GM23338 (cell line): ENCODE results near the gene GRIK4. TPM values are rescaled to one million over a fixed set of nuclear protein-coding genes. Genes with fewer than 3 reads are reported as not detected.

ENCODE experiments used
- ATAC-seq: fragments of 200-7000 bp; cut with Tn5 transposase; 3 replicates; pipeline ENCODE4 v1.9.1; 2020
- DNase-seq: peaks from one replicate; pipeline ENCODE4 v3.0.0-alpha.2; 2015; ENCODE audit warnings: low spot score
- H2AFZ ChIP-seq: fragments of 200-600 bp; sonication (generic); 2 replicates; pipeline ENCODE4 v1.8.0; 2016; ENCODE audit warnings: antibody characterized with exemption, mild to moderate bottlenecking, moderate library complexity
- H3F3A ChIP-seq: fragments of 200-600 bp; sonication (generic); replicated peaks from 2 replicates; pipeline ENCODE4 v1.8.0; 2017; ENCODE audit warnings: antibody characterized with exemption, mixed run types, low read depth
- H3K27ac ChIP-seq: fragments of 200-600 bp; sonication (generic); 2 replicates; pipeline ENCODE4 v1.6.1; 2016; ENCODE audit warnings: low read depth
- H3K27me3 ChIP-seq: fragments of 200-600 bp; sonication (generic); 2 replicates; pipeline ENCODE4 v1.8.0; 2016; ENCODE audit warnings: mild to moderate bottlenecking, mixed run types, moderate library complexity; ENCODE audit not compliant: insufficient read depth
- H3K36me3 ChIP-seq: fragments of 200-600 bp; sonication (generic); 2 replicates; pipeline ENCODE4 v1.8.0; 2016; ENCODE audit warnings: mild to moderate bottlenecking; ENCODE audit not compliant: insufficient read depth
- H3K4me1 ChIP-seq: fragments of 200-600 bp; sonication (generic); 2 replicates; pipeline ENCODE4 v1.8.0; 2016; ENCODE audit warnings: mild to moderate bottlenecking, moderate library complexity; ENCODE audit not compliant: insufficient read depth
- H3K4me2 ChIP-seq: fragments of 200-600 bp; sonication (generic); 2 replicates; pipeline ENCODE4 v1.7.1; 2017; ENCODE audit warnings: mixed run types
- H3K4me3 ChIP-seq: fragments of 200-600 bp; sonication (generic); 2 replicates; pipeline ENCODE4 v1.6.1; 2016; ENCODE audit warnings: mixed run types
- H3K79me2 ChIP-seq: fragments of 200-600 bp; sonication (generic); replicated peaks from 2 replicates; pipeline ENCODE4 v1.8.0; 2017; ENCODE audit warnings: mild to moderate bottlenecking; ENCODE audit not compliant: insufficient read depth
- H3K9me2 ChIP-seq: fragments of 200-600 bp; sonication (generic); 2 replicates; pipeline ENCODE4 v1.8.0; 2017; ENCODE audit not compliant: insufficient read depth
- H4K20me1 ChIP-seq: fragments of 200-600 bp; sonication (generic); replicated peaks from 2 replicates; pipeline ENCODE4 v1.8.0; 2017; ENCODE audit warnings: mild to moderate bottlenecking; ENCODE audit not compliant: insufficient read depth
- H3K27ac Mint-ChIP-seq: 2 replicates; pipeline ENCODE4 v1.8.0; 2020; ENCODE audit warnings: inconsistent platforms, mild to moderate bottlenecking, moderate library complexity, mixed read lengths
- H3K27me3 Mint-ChIP-seq: 3 replicates; pipeline ENCODE4 v1.8.0; 2022; ENCODE audit warnings: low read depth, mild to moderate bottlenecking, moderate library complexity, mixed read lengths, inconsistent platforms; ENCODE audit not compliant: insufficient read depth, poor library complexity
- H3K36me3 Mint-ChIP-seq: 3 replicates; pipeline ENCODE4 v1.8.0; 2021; ENCODE audit warnings: low read depth, mild to moderate bottlenecking, inconsistent platforms, moderate library complexity, mixed read lengths
- H3K4me1 Mint-ChIP-seq: 3 replicates; pipeline ENCODE4 v1.8.0; 2020; ENCODE audit warnings: mild to moderate bottlenecking, inconsistent platforms, mixed read lengths
- H3K4me3 Mint-ChIP-seq: 3 replicates; pipeline ENCODE4 v1.8.0; 2021; ENCODE audit warnings: moderate library complexity, mild to moderate bottlenecking, inconsistent platforms, mixed read lengths
- H3K9me3 Mint-ChIP-seq: 3 replicates; pipeline ENCODE4 v1.8.0; 2020; ENCODE audit warnings: moderate library complexity, mild to moderate bottlenecking, inconsistent platforms, mixed read lengths
- CREB1 ChIP-seq: fragments of 250-450 bp; sonication (Bioruptor Pico); IDR thresholded peaks from 2 replicates; pipeline ENCODE4 v1.5.0; 2020; ENCODE audit warnings: low read depth, mild to moderate bottlenecking, moderate library complexity
- NANOG ChIP-seq: IDR thresholded peaks from 2 replicates; pipeline ENCODE4 v1.6.1; 2016; ENCODE audit warnings: antibody characterized with exemption, borderline replicate concordance
- POLR2AphosphoS5 ChIP-seq: IDR thresholded peaks from 2 replicates; pipeline ENCODE4 v1.6.1; 2016; ENCODE audit warnings: antibody characterized with exemption, low read depth
- STAT1 ChIP-seq: IDR thresholded peaks from one replicate; pipeline ENCODE4 v1.6.1; 2016; ENCODE audit warnings: antibody characterized with exemption; ENCODE audit not compliant: unreplicated experiment
- ZNF114 ChIP-seq: fragments of 250-450 bp; sonication (Bioruptor Pico); IDR thresholded peaks from 2 replicates; pipeline ENCODE4 v1.5.0; 2020; ENCODE audit warnings: mild to moderate bottlenecking, moderate library complexity
- polyA plus RNA-seq: library from polyadenylated mRNA; unstranded; fragments of >200 nt; fragmentation: Nextera tagmentation; extraction: Ambion mirVana; gene quantifications from 2 replicates; pipeline ENCODE4 v1.2.1, GENCODE V29; 2016
- total RNA-seq: library from RNA; depleted of rRNA; stranded (reverse); fragments of >200 nt; shearing (Covaris generic); gene quantifications from 2 replicates; pipeline ENCODE4 v1.2.3, GENCODE V29; 2014
- TF ChIP-seq, protein P1 (sequence below): fragments of 250-450 bp; sonication (Bioruptor Pico); IDR thresholded peaks from 2 replicates; pipeline ENCODE4 v1.5.0; 2020; ENCODE audit warnings: mild to moderate bottlenecking, moderate library complexity

Gene GRIK4
- total and polyA plus RNA-seq, 2 experiments from 2014 or later, result 0.63 to 2.2 TPM

DNA sequence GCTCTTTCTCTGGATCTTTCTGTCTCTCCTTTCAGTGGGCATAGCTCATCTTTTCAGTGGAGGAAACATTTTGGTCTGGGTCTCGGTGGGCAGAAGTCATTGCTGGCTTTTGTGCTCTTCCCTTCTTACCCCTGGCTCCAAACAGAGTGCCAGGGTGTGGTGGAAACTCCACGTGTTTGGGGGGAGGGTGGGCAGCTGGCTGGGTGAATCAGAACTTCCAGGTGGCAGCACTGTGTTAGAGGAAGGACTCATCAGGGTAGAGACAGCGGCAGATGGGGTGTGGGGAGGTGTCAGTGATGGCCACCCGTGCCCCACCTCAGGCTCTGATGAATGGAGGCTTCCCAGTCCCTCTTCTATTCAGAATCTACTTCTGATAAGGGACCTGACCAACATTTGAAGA, 114.0 kb downstream of the GRIK4 start:
- ATAC-seq, result no peak
- H3K27me3 Mint-ChIP-seq, result peaks cover 14% of the 10 kb centered on the region

More for the DNA sequence above, 114.0 kb downstream of the GRIK4 start:
- H2AFZ ChIP-seq, result no peak overlapping the region
- no peak overlapping the region for H3K27ac Mint-ChIP-seq
- no peak overlapping the region for H3K27ac ChIP-seq
- no peaks in the 10 kb centered on the region for H3K36me3 Mint-ChIP-seq
- no peaks in the 10 kb centered on the region for H3K36me3 ChIP-seq
- H3K4me1 Mint-ChIP-seq, result peaks cover 4% of the 10 kb centered on the region
- no peak overlapping the region for H3K4me2 ChIP-seq
- no peak overlapping the region for H3K4me3 ChIP-seq
- H4K20me1 ChIP-seq, result no peaks in the 10 kb centered on the region
- no peaks in the 10 kb centered on the region for H3K9me2 ChIP-seq
- TF ChIP-seq, protein P1, sequence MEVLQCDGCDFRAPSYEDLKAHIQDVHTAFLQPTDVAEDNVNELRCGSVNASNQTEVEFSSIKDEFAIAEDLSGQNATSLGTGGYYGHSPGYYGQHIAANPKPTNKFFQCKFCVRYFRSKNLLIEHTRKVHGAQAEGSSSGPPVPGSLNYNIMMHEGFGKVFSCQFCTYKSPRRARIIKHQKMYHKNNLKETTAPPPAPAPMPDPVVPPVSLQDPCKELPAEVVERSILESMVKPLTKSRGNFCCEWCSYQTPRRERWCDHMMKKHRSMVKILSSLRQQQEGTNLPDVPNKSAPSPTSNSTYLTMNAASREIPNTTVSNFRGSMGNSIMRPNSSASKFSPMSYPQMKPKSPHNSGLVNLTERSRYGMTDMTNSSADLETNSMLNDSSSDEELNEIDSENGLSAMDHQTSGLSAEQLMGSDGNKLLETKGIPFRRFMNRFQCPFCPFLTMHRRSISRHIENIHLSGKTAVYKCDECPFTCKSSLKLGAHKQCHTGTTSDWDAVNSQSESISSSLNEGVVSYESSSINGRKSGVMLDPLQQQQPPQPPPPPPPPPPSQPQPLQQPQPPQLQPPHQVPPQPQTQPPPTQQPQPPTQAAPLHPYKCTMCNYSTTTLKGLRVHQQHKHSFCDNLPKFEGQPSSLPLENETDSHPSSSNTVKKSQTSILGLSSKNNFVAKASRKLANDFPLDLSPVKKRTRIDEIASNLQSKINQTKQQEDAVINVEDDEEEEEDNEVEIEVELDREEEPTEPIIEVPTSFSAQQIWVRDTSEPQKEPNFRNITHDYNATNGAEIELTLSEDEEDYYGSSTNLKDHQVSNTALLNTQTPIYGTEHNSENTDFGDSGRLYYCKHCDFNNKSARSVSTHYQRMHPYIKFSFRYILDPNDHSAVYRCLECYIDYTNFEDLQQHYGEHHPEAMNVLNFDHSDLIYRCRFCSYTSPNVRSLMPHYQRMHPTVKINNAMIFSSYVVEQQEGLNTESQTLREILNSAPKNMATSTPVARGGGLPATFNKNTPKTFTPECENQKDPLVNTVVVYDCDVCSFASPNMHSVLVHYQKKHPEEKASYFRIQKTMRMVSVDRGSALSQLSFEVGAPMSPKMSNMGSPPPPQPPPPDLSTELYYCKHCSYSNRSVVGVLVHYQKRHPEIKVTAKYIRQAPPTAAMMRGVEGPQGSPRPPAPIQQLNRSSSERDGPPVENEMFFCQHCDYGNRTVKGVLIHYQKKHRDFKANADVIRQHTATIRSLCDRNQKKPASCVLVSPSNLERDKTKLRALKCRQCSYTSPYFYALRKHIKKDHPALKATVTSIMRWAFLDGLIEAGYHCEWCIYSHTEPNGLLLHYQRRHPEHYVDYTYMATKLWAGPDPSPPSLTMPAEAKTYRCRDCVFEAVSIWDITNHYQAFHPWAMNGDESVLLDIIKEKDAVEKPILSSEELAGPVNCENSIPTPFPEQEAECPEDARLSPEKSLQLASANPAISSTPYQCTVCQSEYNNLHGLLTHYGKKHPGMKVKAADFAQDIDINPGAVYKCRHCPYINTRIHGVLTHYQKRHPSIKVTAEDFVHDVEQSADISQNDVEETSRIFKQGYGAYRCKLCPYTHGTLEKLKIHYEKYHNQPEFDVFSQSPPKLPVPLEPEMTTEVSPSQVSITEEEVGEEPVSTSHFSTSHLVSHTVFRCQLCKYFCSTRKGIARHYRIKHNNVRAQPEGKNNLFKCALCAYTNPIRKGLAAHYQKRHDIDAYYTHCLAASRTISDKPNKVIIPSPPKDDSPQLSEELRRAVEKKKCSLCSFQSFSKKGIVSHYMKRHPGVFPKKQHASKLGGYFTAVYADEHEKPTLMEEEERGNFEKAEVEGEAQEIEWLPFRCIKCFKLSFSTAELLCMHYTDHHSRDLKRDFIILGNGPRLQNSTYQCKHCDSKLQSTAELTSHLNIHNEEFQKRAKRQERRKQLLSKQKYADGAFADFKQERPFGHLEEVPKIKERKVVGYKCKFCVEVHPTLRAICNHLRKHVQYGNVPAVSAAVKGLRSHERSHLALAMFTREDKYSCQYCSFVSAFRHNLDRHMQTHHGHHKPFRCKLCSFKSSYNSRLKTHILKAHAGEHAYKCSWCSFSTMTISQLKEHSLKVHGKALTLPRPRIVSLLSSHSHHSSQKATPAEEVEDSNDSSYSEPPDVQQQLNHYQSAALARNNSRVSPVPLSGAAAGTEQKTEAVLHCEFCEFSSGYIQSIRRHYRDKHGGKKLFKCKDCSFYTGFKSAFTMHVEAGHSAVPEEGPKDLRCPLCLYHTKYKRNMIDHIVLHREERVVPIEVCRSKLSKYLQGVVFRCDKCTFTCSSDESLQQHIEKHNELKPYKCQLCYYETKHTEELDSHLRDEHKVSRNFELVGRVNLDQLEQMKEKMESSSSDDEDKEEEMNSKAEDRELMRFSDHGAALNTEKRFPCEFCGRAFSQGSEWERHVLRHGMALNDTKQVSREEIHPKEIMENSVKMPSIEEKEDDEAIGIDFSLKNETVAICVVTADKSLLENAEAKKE (CRISPR knock-in tag), result no peak
- TF ChIP-seq ZNF114 (no peak), POLR2AphosphoS5 (no peak), STAT1 (no peak), CREB1 (CRISPR knock-in tag) (no peak), NANOG (no peak)
- H3F3A ChIP-seq, result no peaks in the 10 kb centered on the region
- no peaks in the 10 kb centered on the region for H3K27me3 ChIP-seq
- no peaks in the 10 kb centered on the region for H3K9me3 Mint-ChIP-seq
- DNase-seq, result no peak
- no peak overlapping the region for H3K4me3 Mint-ChIP-seq
- no peaks in the 10 kb centered on the region for H3K4me1 ChIP-seq
- no peaks in the 10 kb centered on the region for H3K79me2 ChIP-seq
